Neural cell (in vitro differentiated cells): ENCODE measurements around the gene UGT1A6.

ENCODE experiments used
- CTCF ChIP-seq: fragments of 450-650 bp; IDR thresholded peaks from 2 replicates; pipeline ENCODE4 v1.5.1; 2014; ENCODE audit warnings: antibody characterized with exemption, mild to moderate bottlenecking, moderate library complexity; ENCODE audit not compliant: poor library complexity, severe bottlenecking
- EP300 ChIP-seq: fragments of 450-650 bp; conservative IDR thresholded peaks from 2 replicates; pipeline ENCODE4 v1.6.1; 2014; ENCODE audit warnings: antibody characterized with exemption, mild to moderate bottlenecking, moderate library complexity; ENCODE audit not compliant: poor library complexity, severe bottlenecking
- POLR2AphosphoS5 ChIP-seq: IDR thresholded peaks from 2 replicates; pipeline ENCODE4 v1.6.1; 2012
- RAD21 ChIP-seq: fragments of 450-650 bp; conservative IDR thresholded peaks from 2 replicates; pipeline ENCODE4 v1.6.1; 2014; ENCODE audit warnings: antibody characterized with exemption, mild to moderate bottlenecking, moderate library complexity
- REST ChIP-seq: IDR thresholded peaks from 2 replicates; pipeline ENCODE4 v1.6.1; 2012; ENCODE audit warnings: borderline replicate concordance
- TAF1 ChIP-seq: IDR thresholded peaks from 2 replicates; pipeline ENCODE4 v1.6.1; 2012; ENCODE audit warnings: low read depth

- no peak for TF ChIP-seq EP300
- TF ChIP-seq CTCF, result no peak
- no peak for TF ChIP-seq REST
- TF ChIP-seq TAF1, result no peak
- TF ChIP-seq POLR2AphosphoS5, result no peak
- no peak for TF ChIP-seq RAD21
Observed at GRCh38 chr2:233822101-233822771, 129.5 kb downstream of the UGT1A6 start.
